A172 (cell line): ENCODE results near the gene ENTR1. TPM values are rescaled to one million over a fixed set of nuclear protein-coding genes. Genes with fewer than 3 reads are reported as not detected.
A peak's percentile ranks its signal among the peaks of the same experiment; 100 is the strongest.

Experiments used
- DNase-seq: peaks from one replicate; pipeline ENCODE4 v3.0.0-alpha.2; 2015; ENCODE audit warnings: low spot score
- total RNA-seq: library from RNA; depleted of rRNA; stranded (reverse); fragments of >200 nt; shearing (Covaris generic); gene quantifications from 2 replicates; pipeline ENCODE4 v1.2.3, GENCODE V29; 2014; rRNA removed

The ENTR1 gene, protein sequence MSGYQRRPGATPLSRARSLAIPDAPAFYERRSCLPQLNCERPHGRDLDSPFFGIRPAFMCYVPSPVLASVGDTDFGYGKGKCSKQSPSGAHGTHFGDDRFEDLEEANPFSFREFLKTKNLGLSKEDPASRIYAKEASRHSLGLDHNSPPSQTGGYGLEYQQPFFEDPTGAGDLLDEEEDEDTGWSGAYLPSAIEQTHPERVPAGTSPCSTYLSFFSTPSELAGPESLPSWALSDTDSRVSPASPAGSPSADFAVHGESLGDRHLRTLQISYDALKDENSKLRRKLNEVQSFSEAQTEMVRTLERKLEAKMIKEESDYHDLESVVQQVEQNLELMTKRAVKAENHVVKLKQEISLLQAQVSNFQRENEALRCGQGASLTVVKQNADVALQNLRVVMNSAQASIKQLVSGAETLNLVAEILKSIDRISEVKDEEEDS
- total RNA-seq: 99.2 and 148 TPM in 2 replicates

DNA sequence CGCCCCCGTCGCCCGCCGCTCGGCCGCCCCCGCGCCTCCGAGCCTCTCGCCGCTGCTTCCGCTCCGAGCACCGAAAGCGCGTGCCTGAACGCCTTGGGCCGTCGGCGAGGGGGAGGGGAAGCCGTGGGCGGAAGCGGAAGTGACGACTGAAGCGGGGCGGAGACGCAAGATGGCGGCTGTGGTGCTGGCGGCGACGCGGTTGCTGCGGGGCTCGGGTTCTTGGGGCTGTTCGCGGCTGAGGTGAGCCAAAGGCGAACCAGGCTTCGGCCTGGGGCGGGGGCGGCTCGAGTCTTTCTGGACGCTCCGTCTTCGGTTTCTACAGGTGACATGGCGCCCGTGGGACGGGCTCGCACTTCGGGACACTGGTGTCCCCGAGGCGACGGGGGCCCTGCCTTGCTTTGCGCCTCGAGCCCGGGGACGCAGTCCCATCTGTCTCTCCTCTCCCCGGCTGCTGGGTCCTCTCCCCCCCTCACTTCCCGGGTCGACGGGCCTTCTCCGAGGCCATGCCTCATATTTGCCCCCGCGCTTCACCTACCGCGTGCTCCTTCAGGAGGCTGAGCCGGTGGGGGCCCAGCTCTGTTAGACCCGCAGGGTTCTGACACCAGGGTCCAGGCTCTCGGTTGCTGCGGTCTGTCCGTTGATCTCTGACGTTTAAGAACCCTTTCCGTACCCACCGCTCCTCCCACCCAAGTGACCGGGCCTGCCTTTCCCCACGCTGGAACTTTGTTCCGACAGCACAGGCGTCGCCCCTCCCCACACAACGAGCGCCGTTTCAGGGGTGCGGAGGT lies at the start of gene ENTR1, which contains the start of gene PMPCA:
Gene ENTR1, minus strand, starts transcription at position 115 of the 788 bp plus-strand sequence. CDS start 217 bp downstream, outside the sequence.
Gene PMPCA, plus strand, starts transcription at position 159 of the 788 bp plus-strand sequence. Its CDS starts 11 bp downstream, at position 170.
- peak; percentile 85 for DNase-seq

DNA sequence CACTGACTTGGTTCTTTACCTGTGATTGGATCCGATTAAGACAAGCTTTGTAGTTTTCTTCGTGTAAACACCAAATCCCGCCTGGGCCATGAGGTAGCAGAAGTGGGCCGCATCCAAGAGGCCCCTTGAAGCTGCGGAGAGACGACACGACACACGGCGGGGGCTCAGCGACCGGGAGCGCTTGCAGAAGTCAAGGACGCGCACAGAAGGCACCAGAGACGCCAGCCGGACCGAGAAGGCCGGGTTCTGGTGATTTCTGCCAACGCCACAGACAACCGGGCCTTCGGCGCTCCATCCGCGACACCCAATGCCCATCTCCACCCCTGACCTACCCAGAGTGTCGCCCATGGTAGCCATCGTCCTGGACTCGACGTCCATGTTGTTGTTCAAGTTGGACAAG lies 49.0 kb upstream of the ENTR1 start:
- DNase-seq: no peak

DNA sequence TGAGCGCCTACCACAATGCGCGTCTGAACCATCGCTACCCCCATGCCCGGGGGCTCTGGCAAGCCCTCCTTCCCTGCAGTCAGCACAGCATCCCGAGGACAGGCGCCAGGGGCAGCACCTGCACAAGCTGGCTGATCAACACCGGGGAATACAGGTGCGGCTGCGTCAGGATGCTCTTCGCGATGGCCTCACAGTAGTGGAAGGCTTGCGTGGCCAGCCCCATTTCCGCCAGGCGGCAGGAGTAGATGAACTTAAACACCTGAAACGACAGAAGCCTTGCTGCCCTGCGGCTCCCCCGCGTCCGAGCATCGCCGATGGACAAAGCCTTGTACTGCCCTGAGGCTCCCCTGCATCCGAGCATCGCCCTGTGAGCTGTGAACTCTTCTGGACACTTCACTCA lies 46.9 kb upstream of the ENTR1 start:
- no peak for DNase-seq

DNA sequence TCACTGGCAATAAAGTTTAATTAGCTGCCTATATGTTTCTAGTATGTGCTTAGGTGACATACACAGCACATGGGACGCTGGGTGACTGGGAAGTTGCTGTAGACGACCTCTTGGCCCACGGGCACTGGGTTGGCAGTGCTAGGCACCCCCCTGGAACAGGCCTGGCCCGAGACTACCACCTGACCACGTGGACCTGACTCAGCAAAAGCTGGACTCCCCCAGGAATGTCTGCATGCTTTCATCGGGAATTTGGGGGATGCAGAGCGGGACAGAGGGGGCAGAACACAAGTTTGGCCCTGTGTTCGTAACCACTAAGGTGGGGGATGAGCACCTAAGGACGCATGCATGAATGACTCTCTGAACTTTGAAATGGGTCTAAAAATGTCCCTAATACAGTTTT lies 45.8 kb upstream of the ENTR1 start:
- no peak for DNase-seq

DNA sequence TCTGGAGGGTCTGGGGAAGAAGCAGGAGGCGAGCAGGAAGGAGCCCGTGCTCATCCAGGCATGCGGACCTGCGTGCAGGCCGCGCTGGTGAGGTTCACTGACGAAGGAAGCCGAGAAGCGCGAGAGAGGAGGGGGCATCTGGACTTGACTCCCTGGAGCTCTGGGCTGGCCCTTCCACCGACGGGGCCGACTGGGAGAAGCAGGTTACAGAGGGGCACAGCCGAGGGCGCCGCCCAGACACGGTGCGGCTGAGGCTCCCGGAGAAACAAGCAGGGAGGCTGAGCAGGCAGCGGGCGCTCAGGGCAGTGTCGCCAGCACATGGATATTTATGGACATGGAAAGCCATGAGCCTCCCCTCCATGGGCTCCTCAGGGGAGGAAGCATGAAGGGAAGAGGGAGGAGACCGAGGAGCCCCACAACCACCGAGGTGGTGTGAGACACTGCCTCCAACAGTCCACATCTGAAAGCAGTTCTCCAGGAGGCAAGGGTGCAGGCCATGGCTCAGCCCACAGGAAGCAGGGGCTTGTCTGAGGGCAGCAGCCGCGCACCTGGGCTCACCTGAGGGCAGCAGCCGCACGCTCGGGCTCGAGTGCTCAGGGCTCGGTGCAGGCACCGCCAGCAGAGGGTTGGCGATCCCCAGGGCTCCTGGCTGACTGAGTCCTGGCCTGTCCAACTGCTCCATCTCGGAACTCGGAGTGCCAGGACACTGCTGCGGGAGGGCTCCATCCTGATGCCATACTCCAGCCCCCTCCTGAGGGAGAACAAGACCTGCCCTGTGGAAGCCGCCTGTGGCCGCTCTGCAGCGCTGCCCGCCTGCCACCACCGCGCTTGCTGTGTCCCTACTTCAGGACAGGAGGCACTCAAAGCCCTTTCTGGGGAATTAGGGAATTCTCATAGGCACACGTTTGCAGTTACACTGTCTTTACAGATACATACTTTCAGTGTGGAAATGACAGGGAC lies 44.9 kb upstream of the ENTR1 start:
- no peak for DNase-seq

DNA sequence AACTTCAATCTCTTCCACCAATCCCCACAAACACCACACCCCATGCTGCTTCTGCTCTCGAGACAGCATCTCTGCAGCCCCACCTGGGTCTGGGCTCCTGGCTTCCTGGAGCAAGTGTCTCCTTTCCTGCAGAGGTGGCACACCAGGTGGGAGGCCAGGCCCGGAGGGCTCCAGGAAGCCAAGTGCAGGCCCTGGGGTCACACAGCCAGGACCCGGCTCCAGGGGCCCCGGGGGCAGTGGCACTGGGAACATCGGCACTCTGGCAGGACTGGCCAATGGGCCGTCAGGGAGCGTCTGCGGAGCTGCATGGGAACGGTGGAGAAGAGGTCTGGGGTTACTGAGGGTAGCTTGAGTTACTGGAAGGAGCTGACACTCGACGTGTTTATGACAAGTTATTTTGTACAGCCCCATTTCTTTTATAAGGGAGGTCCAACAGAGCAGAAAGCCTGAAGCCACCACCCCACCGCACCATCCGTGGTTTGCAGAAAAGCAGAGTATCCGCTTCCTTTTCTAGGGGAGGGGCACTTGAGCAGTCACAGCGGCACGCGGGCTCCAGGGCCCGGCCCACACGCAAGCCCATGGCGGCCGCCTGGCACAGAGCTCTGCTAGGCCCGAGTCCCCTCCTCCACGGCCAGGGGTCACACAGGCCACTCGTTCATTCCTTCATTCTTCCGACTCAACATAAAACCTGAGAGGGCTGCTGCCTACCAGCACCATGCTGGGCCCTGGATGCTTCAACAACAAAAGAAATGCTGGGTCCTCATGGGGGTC lies 43.8 kb upstream of the ENTR1 start:
- DNase-seq: no peak

DNA sequence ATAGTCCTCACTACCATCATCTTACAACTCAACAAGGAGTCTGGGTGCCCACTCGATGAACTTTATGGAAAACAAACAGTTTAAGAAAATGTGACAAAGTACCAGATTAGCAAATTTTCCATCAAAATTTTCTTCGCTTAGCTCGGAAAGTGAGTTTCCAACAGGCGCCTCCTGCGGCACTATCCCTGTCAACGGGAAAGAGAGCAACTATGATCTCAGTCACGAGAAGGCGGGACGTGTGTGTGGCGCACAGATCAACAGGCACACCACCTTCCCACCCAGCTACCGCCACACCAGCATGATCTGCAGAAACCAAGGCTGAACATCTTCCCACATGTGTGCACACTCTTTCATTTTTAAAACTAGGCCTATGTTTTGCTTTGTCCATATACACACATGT lies 42.9 kb upstream of the ENTR1 start:
- DNase-seq: no peak

DNA sequence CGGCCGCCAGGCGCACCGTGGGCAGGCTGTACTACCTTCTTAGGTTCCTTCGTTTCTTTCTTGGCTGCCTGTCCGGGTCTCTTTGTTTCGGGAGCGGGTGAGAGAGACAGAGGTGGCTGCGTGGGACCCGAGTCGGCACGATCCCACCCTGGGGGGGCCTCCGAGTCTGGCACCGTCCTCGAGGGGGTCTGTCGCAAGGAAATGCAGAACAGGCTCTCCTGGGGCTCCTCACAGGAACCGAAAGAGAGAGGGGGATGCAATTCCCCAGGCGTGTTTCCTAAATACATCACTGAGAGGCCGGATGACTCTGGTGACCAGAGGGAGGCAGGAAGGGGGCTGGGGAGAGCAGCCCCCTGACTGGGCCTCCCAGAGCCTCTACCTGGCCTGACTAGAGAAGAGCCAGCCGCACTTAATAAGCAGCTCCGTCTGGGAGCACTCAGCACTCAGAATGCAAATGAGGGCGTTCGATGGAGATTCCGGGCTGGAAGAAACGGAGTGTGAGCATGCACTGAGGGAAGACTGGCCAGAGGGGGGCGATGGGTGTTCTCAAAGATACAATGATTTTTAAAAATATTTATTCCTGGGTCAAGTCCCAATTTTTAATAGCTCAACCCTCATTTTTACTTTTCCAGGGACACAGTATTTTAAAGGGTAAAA lies 40.9 kb upstream of the ENTR1 start:
- DNase-seq: no peak

DNA sequence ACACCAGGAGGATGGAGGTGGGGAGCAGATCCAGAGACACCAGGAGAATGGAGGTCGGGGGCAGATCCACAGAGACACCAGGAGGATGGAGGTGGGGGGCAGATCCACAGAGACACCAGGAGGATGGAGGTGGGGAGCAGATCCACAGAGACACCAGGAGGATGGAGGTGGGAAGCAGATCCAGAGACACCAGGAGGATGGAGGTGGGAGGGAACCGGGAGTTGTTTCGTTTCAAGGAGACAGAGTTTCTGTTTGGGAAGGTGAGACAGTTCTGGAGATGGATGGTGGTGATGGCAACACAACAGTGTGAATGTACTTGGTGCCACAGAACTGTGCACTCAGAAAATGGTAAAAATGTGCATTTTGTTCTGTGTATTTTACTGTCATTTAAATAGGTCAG lies 38.2 kb upstream of the ENTR1 start:
- DNase-seq: no peak

DNA sequence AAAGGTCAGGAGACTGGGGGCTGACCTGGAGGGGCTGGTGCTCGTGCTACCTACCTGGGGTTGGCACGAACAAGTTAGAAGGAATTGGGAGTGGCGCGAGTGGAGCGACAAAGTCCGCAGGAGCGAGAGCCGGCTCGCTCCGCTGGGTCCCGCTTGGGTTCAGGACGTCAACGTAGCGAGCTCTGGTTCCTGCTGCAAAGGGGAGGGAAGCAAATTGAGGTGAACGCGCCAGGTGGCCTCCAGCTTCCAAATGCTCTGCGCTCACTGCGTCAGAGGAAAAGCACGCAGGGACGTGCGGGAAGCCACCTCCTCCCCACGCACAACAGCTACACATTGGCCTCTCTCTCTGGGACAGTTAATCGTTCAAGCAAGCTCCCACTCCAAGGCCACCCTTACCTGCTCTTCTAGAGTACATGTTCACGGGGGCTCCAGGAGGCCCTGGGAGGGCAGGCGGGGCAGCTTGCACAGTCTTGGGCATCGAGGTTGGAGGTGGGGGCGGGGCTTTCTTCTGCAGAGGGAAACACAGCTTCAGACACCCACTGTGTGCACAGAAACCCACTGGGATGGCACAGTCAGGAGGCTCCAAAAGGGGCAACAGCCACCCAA lies 36.9 kb upstream of the ENTR1 start:
- no peak for DNase-seq

DNA sequence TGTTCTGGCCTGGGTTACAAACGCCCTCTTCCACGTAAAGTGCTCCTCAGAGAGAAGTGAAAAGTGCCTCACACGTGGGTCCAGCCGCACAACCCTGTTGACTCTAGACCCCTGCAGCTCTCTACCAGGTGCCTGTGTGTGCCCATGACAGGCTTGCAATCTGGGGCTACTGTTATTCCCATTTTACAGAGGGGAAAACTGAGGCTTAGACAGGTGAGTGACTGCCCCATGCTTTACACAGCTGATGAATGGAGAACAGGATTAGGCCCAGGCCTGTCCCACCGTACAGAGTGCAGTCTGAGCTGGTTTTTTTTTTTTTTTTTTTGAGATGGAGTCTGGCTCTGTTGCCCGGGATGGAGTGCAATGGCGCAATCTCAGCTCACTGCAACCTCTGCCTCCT lies 35.4 kb upstream of the ENTR1 start:
- DNase-seq: no peak

DNA sequence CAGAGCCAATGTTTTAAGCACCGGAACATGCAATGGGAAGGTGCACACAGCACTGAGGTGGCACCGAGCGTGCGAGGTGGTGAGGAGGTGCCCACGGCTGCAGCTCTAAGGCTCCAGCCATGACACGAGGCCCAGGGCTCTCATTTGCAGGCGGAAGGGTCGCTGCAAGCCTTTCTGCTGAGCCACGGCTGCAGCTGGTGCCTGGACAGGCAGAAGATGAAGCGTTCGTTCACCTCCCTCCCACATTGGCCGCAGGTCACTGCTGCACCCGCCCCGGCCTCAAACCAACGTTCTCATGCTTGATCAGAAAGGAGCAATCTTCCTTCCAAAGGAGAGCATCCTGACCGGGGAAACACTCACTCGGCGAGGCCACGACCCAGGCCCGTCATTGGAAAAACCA lies 33.7 kb upstream of the ENTR1 start:
- no peak for DNase-seq

DNA sequence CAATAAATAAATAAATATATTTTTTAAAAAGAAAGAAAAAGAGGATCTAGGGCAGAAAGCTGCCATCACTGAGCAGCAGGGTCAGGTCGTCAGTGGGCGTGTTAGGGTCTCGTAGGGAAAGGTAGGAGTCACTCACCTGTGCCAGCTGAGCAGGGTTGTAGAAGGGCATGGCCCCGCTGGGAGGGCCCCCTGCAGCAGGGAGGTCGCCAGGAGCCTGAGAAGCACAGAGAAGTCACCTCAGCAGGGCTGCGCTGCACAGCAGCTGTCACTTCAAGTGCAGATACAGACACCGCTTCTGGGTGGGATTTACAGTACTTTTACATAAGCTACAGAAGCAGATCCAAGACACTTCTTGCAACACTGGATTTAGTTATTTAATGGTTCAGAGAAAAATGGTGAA lies 33.3 kb upstream of the ENTR1 start:
- no peak for DNase-seq

DNA sequence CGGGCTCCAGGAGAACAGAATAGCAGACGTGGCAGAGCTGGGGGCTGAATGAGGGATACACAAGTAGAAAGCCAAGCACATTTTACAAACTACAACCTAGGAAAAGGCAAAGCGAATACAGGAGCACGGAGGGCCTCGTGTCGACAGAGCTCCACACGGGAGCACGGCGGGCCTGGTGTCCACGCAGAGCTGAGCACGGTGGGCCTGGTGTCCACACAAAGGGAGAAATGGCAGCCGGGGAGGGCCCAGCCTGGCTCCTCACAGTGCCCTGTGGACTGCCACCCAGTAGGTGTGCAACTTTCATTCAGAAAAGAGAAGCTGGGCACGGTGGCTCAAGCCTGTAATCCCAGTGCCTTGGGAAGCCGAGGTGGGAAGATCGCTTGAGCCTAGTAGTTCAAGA lies 32.7 kb upstream of the ENTR1 start:
- DNase-seq: no peak

DNA sequence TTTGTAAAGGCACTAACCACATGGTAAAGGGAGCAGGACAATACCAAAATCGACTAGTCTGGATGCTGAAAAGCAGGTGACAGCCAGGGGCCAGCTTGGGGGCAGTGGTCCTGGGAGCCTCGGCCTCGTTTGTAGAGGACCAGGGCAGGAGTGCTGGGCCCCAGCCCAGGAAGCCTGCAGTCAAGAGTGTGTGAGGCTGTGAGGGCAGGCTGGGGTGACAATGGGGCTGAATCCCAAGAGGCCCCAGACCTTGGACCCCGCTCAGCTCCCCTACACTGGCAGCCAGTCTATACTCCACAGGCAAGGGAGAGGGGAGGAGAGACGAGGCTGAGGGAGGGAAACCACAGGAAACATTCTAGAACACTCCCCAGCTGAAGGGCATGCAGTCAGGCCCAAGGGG lies 31.9 kb upstream of the ENTR1 start:
- DNase-seq: no peak

DNA sequence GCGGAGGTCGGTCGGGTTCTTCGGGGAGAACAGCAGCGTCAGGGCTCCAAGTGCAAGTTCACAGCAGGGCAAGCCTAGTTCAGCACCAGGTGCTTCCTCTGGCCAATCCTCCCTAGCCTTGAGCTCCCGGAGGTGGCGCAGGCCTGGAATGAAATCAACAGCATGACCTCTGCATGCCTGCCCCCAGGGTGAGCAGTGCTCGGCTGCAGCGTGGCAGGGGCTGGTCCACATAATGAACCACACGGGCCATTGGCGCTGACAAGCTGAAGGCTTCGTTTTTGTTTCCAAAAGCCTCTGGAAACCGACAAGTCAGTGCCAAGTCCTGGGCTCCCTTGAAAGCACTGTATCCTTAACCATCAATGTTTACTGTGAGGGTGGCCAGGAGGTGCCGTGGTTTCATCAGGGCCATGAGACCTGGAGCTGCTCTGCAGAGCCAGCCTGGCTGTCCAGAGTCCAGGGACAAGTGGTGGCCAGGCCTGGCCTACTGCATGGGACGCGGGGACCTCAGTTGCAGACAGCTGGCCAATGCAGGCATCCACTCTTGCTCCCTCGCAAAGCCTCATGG lies 31.3 kb upstream of the ENTR1 start:
- peak; percentile 91 for DNase-seq

DNA sequence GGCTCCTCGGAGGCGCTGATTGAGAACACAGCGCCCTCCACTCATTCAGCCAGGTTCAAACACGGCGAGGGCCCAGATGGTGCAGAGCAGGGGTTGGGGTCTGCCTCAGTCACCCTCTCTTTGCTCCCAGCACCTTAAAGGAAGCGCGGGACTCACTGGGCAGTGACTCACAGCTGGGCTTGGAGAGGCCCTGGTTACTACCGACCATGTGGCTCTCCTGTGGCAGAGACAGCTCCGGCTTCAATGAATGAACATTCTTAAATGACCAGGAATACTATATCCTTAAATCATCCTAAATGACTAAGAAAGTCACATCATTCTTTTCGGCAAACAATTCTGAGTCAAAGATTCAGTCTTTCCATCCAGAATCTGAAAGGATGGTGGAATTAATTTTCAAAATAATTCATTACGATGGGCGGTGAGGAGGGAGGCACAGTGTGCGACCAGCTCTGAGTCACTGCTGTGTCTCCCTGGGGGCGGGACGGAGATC lies 30.8 kb upstream of the ENTR1 start:
- peak; percentile 94 for DNase-seq

DNA sequence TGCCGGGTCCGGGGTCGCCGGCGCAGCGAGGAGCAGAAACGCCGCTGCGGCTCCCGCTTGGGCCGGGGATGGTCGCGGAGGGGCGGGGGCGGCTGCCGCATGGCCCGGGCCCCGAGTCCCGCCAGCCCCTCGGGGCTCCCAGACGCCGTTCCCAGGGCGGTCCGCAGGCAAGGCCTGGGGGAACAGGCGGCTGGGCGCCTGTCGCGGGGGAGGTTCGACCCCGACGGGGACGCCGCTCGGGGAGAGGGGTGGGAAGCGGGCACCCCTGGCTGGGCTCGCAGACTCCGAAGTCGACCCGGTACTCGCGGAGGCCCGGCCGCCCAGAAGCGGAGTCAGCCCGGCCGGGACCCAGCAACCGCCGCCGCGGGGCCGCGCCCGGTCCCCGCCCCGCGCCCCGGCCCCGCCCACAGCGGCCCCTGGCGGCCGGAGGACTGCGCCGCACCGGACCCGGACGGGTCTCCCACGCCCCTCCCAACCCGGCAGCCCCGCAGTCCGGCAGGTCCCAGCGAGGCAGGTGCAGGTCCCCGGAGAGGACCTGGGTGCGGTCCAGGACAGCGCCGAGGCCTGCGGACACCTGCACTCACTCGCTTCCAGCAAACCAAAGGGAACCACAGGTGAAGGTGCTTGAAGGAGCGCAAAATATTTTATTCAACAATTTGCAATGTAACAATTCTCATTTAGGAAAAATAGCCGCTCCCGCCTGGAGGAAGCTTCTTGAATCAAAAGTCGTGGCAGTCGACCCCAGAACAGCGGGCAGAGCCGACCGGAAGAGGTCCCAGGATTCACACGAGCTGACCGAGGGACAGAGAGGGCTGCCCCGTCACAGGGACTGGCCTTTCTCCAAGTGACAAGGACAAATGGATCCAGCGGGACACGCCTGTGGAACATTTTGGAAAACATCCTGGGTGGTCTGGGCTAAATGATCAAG lies 29.3 kb upstream of the ENTR1 start, which contains the start of gene INPP5E:
Gene INPP5E, minus strand, starts transcription at position 365 of the 928 bp plus-strand sequence. CDS start 426 bp downstream, outside the sequence.
- DNase-seq: peak; percentile 49
